Thyroid gland (tissue), 4 donors: ENCODE results near the gene UGT1A6. TPM values are rescaled to one million over a fixed set of nuclear protein-coding genes. Genes with fewer than 3 reads are reported as not detected.

Experiments used
- DNase-seq, 2 donors: peaks; one replicate each; pipeline ENCODE4 v3.0.0-alpha.2; 2019
- H3K27ac ChIP-seq, 3 donors: fragments of 200-600 bp; sonication (generic); 1 replicate in 2 of 3; 2 replicates in 1 of 3; pipeline ENCODE4 v1.5.1; 2016 to 2019; ENCODE audit warnings: mild to moderate bottlenecking in 1 of 3, moderate library complexity in 1 of 3
- H3K27me3 ChIP-seq: fragments of 200-600 bp; sonication (generic); one replicate; pipeline ENCODE4 v1.5.1; 2019
- H3K36me3 ChIP-seq, 2 donors: fragments of 200-600 bp; sonication (generic); one replicate each; pipeline ENCODE4 v1.5.1; 2016 to 2019
- H3K4me1 ChIP-seq, 2 donors: fragments of 200-600 bp; sonication (generic); one replicate each; pipeline ENCODE4 v1.5.1; 2017 to 2019
- H3K4me3 ChIP-seq, 3 donors: fragments of 200-600 bp; sonication (generic); replicated peaks in 1 of 3; 1 replicate in 2 of 3; 2 replicates in 1 of 3; pipeline ENCODE4 v1.5.1; 2016; ENCODE audit warnings: mild to moderate bottlenecking in 1 of 3
- H3K9me3 ChIP-seq: fragments of 200-600 bp; sonication (generic); one replicate; pipeline ENCODE4 v1.5.1; 2017
- CTCF ChIP-seq, 6 experiments: fragments of 200-600 bp in 3 of 6; fragments of 450-650 bp in 3 of 6; sonication (generic) in 3 of 6; IDR thresholded peaks; one replicate each; pipeline ENCODE4 v1.5.1; 2016 to 2019; ENCODE audit warnings: antibody characterized with exemption in 6 of 6, mild to moderate bottlenecking in 2 of 6, inconsistent platforms in 1 of 6, moderate library complexity in 1 of 6
- POLR2A ChIP-seq, 2 donors: fragments of 450-650 bp; IDR thresholded peaks; one replicate each; pipeline ENCODE4 v1.6.1; 2017; ENCODE audit warnings: antibody characterized with exemption in 2 of 2, mild to moderate bottlenecking in 2 of 2, moderate library complexity in 1 of 2
- WGBS, 2 donors: methylation state at CpG; one replicate each; pipeline ENCODE4 v1.1.5; 2017; 5-methylcytosine and 5-hydroxymethylcytosine counted together
- intact Hi-C: fragments of 100-400 bp; cut with DNase I; formaldehyde crosslinking; loops from one replicate; pipeline ENCODE4 v1.15.1; 2023
- total RNA-seq, 4 donors: library from RNA; depleted of rRNA; stranded (reverse); fragments of >200 nt; gene quantifications; one replicate each; pipeline ENCODE4 v1.2.3, GENCODE V29; 2016

Gene UGT1A6
- total RNA-seq, 4 donors from 2014 or later = 0.81 to 6.2 (median 3.5) TPM

GRCh38 chr2:233794128-233794658 lies 101.5 kb downstream of the UGT1A6 start:
- no peaks in the 10 kb centered on the region for H3K9me3 ChIP-seq
- no peak overlapping the region for H3K4me3 ChIP-seq
- DNase-seq = peak; percentile 38 to 47
- WGBS, 2 donors = 67 to 78% methylated on average over 11 to 15 of the region's 17 CpGs
- H3K4me1 ChIP-seq = peaks cover 2% of the 10 kb centered on the region in 2 donors
- intact Hi-C loops = no loop called here
- no peaks in the 10 kb centered on the region for H3K27me3 ChIP-seq
- TF ChIP-seq CTCF (IDR thresholded peaks at IDR 0.05) (no peak), POLR2A (IDR thresholded peaks at IDR 0.05) (no peak)
- H3K36me3 ChIP-seq = no peaks in the 10 kb centered on the region
- H3K27ac ChIP-seq = no peak overlapping the region

- DNase-seq = no peak
- intact Hi-C loops = no loop called here
- TF ChIP-seq CTCF (IDR thresholded peaks at IDR 0.05) = no peak
- no peak for TF ChIP-seq POLR2A (IDR thresholded peaks at IDR 0.05)
- no peaks in the 10 kb centered on the region for H3K27me3 ChIP-seq
- no peaks in the 10 kb centered on the region for H3K36me3 ChIP-seq
- WGBS, 2 donors = 95 to 96% methylated on average over 10 to 12 of the region's 13 CpGs
- H3K27ac ChIP-seq = no peak overlapping the region
- H3K4me1 ChIP-seq = peaks cover 6 to 13% of the 10 kb centered on the region in 2 donors
- no peak overlapping the region for H3K4me3 ChIP-seq
- no peaks in the 10 kb centered on the region for H3K9me3 ChIP-seq
Observed at GRCh38 chr2:233795735-233796171, 103.1 kb downstream of the UGT1A6 start.

GRCh38 chr2:233796254-233796653 lies 103.6 kb downstream of the UGT1A6 start:
- Histone ChIP-seq H3K9me3 (no peaks in the 10 kb centered on the region), H3K4me3 (no peak overlapping the region), H3K27me3 (no peaks in the 10 kb centered on the region), H3K27ac (no peak overlapping the region), H3K36me3 (no peaks in the 10 kb centered on the region), H3K4me1 (peaks cover 6 to 13% of the 10 kb centered on the region in 2 donors)
- WGBS, 2 donors = 92 to 93% methylated on average over 9 of the region's 9 CpGs
- intact Hi-C loops = no loop called here
- TF ChIP-seq CTCF (IDR thresholded peaks at IDR 0.05) (no peak), POLR2A (IDR thresholded peaks at IDR 0.05) (no peak)
- DNase-seq = no peak

- H3K4me1 ChIP-seq = peaks cover 6 to 13% of the 10 kb centered on the region in 2 donors
- H3K9me3 ChIP-seq = no peaks in the 10 kb centered on the region
- TF ChIP-seq POLR2A (IDR thresholded peaks at IDR 0.05) (no peak), CTCF (IDR thresholded peaks at IDR 0.05) (no peak)
- intact Hi-C loops = no loop called here
- DNase-seq = no peak
- 82 to 94% methylated on average over 14 of the region's 14 CpGs for WGBS, 2 donors
- no peak overlapping the region for H3K4me3 ChIP-seq
- peak overlapping the region in 1 of 3 donors; percentile 6 for H3K27ac ChIP-seq
- H3K36me3 ChIP-seq = no peaks in the 10 kb centered on the region
- H3K27me3 ChIP-seq = no peaks in the 10 kb centered on the region
Observed at GRCh38 chr2:233798335-233799086, 105.8 kb downstream of the UGT1A6 start.

- no peak for TF ChIP-seq CTCF (IDR thresholded peaks at IDR 0.05)
- no peak for TF ChIP-seq POLR2A (IDR thresholded peaks at IDR 0.05)
- Histone ChIP-seq H3K4me1 (peaks cover 6 to 13% of the 10 kb centered on the region in 2 donors), H3K27ac (peak overlapping the region in 1 of 3 donors; percentile 6), H3K9me3 (no peaks in the 10 kb centered on the region), H3K27me3 (no peaks in the 10 kb centered on the region), H3K4me3 (no peak overlapping the region), H3K36me3 (no peaks in the 10 kb centered on the region)
- WGBS, 2 donors = 69 to 71% methylated on average over 7 of the region's 7 CpGs
- DNase-seq = no peak
- intact Hi-C loops = no loop called here
Observed at GRCh38 chr2:233799087-233799665, 106.5 kb downstream of the UGT1A6 start.
